Activated T-helper 17 cell treated with anti-CD3 and anti-CD28 coated beads, Interleukin-2, amount 50 U/mL, for 72 hours (primary cell): ENCODE results near the gene CYP2A6. TPM values are rescaled to one million over a fixed set of nuclear protein-coding genes. Genes with fewer than 3 reads are reported as not detected.

Experiments used
- ATAC-seq: fragments of 150-1000 bp; cut with Tn5 transposase; replicated peaks from 2 replicates; pipeline ENCODE4 v1.10.0; 2021; ENCODE audit warnings: mild to moderate bottlenecking, moderate library complexity
- H3K27ac Mint-ChIP-seq: one replicate; pipeline ENCODE4 v1.8.0; 2022; ENCODE audit warnings: mixed read lengths
- H3K27me3 Mint-ChIP-seq: one replicate; pipeline ENCODE4 v1.8.0; 2022; ENCODE audit warnings: mixed read lengths
- H3K36me3 Mint-ChIP-seq: one replicate; pipeline ENCODE4 v1.8.0; 2022; ENCODE audit warnings: low read depth, mild to moderate bottlenecking, mixed read lengths
- H3K4me1 Mint-ChIP-seq: one replicate; pipeline ENCODE4 v1.8.0; 2022; ENCODE audit warnings: mixed read lengths
- H3K4me3 Mint-ChIP-seq: one replicate; pipeline ENCODE4 v1.8.0; 2022; ENCODE audit warnings: mild to moderate bottlenecking, mixed read lengths
- H3K9me3 Mint-ChIP-seq: one replicate; pipeline ENCODE4 v1.8.0; 2022; ENCODE audit warnings: mixed read lengths
- total RNA-seq, 2 donors: library from RNA; stranded (reverse); gene quantifications; one replicate each; pipeline ENCODE4 v1.2.3, GENCODE V29; 2022

Gene CYP2A6
- total RNA-seq, 2 donors from 2014 or later = not detected

DNA sequence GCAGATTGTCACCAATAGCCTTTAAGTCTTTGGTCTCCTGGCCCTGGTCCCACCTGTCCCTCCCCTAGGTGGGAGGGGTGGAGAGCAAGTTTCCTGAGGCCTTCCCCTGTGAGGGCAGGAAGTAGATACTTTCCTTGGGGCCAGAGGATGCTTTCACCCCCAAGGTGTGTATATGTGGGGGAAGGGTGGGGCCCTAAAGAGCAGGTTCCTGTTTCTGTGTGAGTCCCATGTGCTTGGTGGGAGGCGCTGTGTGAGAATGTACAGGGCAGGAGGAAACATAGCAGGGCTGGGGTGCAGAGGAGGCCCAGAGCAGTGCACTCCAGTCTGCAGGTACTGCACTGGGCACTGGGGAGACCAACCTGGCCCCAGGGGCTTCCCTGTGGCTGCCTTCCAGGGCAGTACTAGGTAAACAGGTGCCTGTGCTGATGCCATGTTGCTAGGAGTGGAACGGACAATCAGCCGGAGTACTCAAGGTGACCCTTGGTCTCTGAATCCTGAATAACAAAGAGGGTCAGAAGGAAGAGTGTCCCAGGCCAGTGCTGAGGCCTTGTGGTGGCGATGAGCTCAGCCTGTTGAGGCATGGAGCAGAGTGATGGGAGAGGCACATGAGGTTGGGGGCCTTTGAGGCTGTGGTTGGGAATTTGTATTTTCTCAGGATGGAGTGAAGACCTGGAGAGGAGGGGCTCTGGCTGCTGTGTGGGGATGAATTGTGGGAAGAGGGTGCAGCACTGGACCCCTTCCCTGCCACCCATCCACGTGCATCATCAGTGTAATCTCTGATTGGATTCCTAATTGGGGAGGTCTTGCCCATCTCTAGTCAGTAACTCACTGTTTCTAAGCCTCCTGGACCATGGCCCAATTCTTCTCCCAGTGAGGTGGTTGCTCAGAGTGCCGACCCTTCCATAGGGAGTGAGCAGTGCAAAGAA, 46.1 kb downstream of the CYP2A6 start:
- Mint-ChIP-seq H3K4me3 (peak overlapping the region; percentile 94), H3K9me3 (no peaks in the 10 kb centered on the region), H3K27ac (peak overlapping the region; percentile 89), H3K27me3 (no peaks in the 10 kb centered on the region), H3K36me3 (peaks cover 90% of the 10 kb centered on the region), H3K4me1 (peaks cover 62% of the 10 kb centered on the region)
- ATAC-seq = peak; percentile 10

DNA sequence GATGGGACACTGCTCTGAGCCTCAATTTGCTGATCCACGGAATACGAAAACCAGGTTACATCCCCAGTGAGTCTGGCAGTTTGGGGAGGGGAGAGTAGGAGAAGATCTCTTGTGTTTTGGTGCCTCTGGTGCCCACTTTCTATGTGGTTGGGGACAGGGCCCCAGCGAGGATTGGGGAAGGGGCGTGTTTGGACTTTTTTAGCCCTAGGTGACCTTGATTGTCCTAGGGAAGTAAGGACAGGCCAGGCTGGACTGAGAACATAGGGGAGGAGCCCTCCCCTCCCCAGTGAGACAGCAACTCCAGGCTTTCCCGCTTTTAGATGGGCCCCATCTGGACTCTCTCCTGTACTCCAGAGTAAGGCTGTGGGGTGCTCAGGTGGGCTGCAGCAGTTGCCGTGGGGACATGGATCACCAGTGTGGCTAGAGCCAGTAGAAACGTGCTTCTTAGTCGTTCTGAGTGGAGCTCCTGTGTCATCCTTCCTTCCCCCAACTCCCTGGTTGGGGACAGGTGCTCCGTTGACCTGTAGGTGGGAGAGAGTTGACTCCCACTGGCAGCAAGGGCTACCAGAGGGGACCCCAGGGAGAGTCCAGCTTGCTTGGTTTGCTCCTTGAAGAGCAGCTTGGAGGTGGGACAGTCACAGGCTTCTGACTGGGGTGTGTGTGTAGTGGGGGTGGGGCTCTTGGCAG, 46.9 kb downstream of the CYP2A6 start:
- Mint-ChIP-seq H3K27ac (peak overlapping the region; percentile 89), H3K4me1 (peaks cover 64% of the 10 kb centered on the region), H3K4me3 (peak overlapping the region; percentile 94), H3K27me3 (no peaks in the 10 kb centered on the region), H3K9me3 (no peaks in the 10 kb centered on the region), H3K36me3 (peaks cover 87% of the 10 kb centered on the region)
- no peak for ATAC-seq

DNA sequence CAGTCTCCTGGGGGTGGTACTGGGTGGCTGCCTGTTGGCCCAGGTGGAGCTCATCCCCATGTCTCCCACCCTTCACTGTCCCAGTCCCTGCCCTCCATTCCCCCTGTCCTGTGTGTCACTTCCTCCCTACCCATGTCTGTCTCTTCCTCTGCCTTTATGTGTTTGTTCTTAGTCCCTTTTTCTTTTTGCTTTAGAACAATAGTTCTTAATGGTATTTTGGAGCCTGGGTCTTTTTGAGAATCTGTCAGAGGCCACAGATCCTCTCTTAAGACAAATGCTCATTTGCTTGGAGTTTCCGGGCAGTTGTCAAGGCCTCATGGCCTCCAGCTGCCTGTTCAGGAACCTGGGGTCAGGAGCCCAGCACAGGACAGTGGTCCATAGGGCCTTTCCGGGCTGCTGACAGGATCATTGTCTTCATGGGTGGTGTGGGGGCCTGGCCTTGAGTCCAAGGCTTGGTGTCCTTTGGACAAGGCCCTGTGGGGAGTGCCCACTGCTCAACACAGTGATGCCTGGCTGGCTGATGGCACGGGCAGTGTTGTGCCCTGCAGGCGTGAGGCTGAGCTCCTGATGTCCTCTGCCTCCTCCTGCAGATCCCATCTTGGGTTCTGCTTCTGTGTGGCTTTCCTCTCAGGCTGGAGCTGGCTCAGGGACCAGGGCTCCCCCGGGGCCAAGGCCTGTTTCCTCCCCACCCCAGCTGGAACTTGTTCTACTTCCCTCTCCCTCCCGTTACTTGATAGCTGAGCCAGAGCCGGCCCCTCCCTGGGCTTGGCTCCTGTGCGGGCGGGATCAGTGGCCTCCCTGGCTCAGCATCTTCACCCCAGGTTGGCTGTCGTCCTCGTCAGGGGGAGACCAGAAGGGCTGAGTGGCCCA, 47.7 kb downstream of the CYP2A6 start:
- ATAC-seq = no peak
- H3K27ac Mint-ChIP-seq = peak overlapping the region; percentile 89
- no peaks in the 10 kb centered on the region for H3K27me3 Mint-ChIP-seq
- H3K9me3 Mint-ChIP-seq = no peaks in the 10 kb centered on the region
- H3K4me1 Mint-ChIP-seq = peaks cover 64% of the 10 kb centered on the region
- peak overlapping the region; percentile 94 for H3K4me3 Mint-ChIP-seq
- peaks cover 80% of the 10 kb centered on the region for H3K36me3 Mint-ChIP-seq

DNA sequence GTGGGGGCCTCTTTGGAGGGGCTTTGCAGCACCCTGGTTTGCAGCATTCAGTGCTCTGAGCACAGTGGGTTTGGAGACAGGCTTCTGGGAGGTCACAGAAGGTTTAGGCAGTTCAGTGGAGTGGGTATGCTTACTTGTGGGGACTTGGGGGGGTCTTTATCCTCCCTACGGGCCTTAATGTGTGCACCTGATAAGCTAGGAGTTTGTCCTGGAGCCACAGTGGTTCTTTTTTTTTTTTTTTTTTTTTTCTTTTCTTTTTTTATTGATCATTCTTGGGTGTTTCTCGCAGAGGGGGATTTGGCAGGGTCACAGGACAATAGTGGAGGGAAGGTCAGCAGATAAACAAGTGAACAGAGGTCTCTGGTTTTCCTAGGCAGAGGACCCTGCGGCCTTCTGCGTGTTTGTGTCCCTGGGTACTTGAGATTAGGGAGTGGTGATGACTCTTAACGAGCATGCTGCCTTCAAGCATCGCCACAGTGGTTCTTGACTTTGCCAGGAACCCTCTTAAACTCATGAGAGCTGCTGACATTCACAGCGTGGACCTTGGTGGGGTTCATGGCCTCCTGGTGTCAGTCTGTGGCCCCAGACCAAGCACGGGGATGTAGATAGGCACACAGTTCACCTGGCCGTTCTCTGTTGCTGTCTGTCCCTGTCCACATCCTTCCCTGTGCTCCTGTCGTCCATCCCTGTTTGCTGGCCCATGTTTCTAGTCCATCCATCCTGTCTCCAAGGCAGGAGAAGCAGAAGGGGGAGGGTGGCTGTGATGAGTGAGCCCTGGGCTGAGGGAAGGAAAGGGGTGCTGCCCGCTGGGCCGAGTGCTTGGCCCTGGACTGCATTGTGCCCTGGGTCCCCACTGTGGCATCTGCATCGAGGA, 48.6 kb downstream of the CYP2A6 start:
- H3K9me3 Mint-ChIP-seq = no peaks in the 10 kb centered on the region
- peaks cover 71% of the 10 kb centered on the region for H3K36me3 Mint-ChIP-seq
- peak overlapping the region; percentile 89 for H3K27ac Mint-ChIP-seq
- no peak for ATAC-seq
- peaks cover 62% of the 10 kb centered on the region for H3K4me1 Mint-ChIP-seq
- peak overlapping the region; percentile 94 for H3K4me3 Mint-ChIP-seq
- no peaks in the 10 kb centered on the region for H3K27me3 Mint-ChIP-seq

DNA sequence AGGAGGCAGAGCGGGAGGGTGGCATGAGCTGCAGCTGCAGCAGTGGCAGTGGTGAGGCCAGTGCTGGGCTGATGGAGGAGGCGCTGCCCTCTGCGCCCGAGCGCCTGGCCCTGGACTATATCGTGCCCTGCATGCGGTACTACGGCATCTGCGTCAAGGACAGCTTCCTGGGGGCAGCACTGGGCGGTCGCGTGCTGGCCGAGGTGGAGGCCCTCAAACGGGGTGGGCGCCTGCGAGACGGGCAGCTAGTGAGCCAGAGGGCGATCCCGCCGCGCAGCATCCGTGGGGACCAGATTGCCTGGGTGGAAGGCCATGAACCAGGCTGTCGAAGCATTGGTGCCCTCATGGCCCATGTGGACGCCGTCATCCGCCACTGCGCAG, 49.3 kb downstream of the CYP2A6 start:
- H3K36me3 Mint-ChIP-seq = peaks cover 65% of the 10 kb centered on the region
- no peaks in the 10 kb centered on the region for H3K9me3 Mint-ChIP-seq
- ATAC-seq = no peak
- H3K4me1 Mint-ChIP-seq = peaks cover 56% of the 10 kb centered on the region
- peak overlapping the region; percentile 92 for H3K27ac Mint-ChIP-seq
- peak overlapping the region; percentile 94 for H3K4me3 Mint-ChIP-seq
- no peaks in the 10 kb centered on the region for H3K27me3 Mint-ChIP-seq

DNA sequence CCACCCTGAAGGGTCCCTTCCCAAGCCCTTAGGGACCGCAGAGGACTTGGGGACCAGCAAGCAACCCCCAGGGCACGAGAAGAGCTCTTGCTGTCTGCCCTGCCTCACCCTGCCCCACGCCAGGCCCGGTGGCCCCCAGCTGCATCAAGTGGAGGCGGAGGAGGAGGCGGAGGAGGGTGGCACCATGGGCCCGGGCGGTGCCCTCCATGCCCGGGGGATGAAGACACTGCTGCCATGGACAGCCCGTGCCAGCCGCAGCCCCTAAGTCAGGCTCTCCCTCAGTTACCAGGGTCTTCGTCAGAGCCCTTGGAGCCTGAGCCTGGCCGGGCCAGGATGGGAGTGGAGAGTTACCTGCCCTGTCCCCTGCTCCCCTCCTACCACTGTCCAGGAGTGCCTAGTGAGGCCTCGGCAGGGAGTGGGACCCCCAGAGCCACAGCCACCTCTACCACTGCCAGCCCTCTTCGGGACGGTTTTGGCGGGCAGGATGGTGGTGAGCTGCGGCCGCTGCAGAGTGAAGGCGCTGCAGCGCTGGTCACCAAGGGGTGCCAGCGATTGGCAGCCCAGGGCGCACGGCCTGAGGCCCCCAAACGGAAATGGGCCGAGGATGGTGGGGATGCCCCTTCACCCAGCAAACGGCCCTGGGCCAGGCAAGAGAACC, 49.8 kb downstream of the CYP2A6 start:
- H3K27ac Mint-ChIP-seq = peak overlapping the region; percentile 92
- no peaks in the 10 kb centered on the region for H3K27me3 Mint-ChIP-seq
- no peak for ATAC-seq
- H3K9me3 Mint-ChIP-seq = no peaks in the 10 kb centered on the region
- H3K36me3 Mint-ChIP-seq = peaks cover 65% of the 10 kb centered on the region
- peak overlapping the region; percentile 94 for H3K4me3 Mint-ChIP-seq
- H3K4me1 Mint-ChIP-seq = peaks cover 53% of the 10 kb centered on the region

DNA sequence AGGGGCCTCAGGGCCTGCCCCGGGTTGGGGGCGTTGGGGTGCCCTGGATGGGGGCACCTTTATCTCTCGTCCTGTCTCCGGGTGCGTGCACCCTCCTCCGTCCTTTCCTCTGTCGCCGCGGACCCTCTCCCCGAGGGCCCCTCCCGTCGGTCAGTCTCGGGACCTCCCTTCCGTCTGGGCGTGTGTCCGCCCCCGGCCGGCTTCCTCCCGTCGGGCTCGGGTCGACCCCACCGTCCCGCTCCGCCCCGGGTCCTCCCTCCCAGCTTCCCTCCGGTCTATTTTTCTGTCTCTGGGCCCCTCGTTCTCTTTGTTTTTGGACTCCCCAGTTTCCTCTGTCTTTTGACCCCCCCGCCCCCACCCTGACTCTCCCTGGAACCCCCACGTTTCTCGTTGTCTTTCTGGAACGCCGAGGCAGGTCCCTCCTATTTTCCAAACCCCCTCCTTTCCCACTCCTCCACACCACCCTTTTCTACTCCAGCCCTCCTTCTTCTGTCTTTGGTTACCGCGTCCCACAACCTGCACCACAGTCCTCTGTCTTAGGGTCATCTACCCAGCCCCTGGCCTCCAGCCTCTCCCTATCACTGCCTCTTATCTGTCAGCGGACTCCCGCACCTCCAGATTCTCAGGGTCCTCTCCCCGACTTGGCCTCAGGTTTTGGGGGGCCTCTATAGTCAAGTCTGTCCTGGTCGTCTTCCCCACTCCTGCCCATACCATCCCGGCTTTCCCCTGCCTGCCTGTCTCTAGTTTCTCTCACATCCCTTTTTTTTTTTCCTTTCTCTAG, 50.5 kb downstream of the CYP2A6 start:
- Mint-ChIP-seq H3K27ac (peak overlapping the region; percentile 92), H3K27me3 (no peaks in the 10 kb centered on the region), H3K4me3 (peak overlapping the region; percentile 94), H3K9me3 (no peaks in the 10 kb centered on the region), H3K36me3 (peaks cover 58% of the 10 kb centered on the region), H3K4me1 (peaks cover 46% of the 10 kb centered on the region)
- no peak for ATAC-seq

DNA sequence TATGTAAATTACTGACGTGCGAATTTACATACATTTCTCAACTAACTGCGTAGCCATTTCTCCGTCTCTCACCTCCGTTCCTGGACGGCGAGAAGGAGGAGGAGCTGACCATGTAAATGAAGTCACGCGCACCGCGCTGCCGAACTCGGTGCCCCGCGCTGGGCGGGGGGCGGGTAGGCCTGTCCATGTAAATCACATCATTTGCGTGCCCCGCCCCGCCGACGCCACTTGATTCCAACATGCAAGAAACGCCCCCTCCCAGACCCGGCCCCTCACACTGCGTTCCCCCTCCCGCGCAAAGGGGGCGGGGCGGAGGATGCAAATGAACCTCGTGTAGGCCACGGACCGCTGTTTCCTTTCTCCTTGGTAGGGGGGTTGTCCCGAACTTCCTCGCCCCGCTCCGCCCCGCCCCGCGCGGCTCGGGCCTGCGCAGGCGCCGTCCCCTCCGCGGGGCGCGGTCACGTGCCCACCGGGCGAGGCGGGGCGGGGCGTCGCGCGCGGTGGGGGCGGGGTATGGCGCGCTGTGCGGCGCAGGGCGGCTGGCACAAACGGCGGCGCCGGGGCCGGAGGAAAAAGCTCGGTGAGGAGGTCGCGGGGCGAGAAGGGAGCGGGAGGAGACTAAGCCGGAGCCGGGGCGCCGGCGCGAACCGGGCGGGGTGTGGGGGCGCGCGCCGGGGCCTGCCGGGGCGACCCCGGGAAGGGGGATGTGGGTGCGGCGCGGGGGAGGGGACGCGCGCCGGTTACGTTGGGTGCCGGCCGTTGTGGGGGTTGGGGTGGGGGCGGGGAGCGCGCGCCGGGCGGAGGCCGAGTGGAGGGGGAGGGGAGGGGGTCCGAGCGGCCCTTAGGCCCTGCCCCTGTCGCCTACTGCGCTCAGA, 51.3 kb downstream of the CYP2A6 start, which contains the start of gene EGLN2:
TSS of gene EGLN2 (plus strand) at position 509 of the 875 bp plus-strand sequence. CDS start 1,382 bp downstream, outside the sequence.
- Mint-ChIP-seq H3K9me3 (no peaks in the 10 kb centered on the region), H3K4me1 (peaks cover 38% of the 10 kb centered on the region), H3K27me3 (no peaks in the 10 kb centered on the region), H3K36me3 (peaks cover 50% of the 10 kb centered on the region), H3K4me3 (peak within 1 kb of the TSS; percentile 94), H3K27ac (peak within 1 kb of the TSS; percentile 95)
- peak; percentile 87 for ATAC-seq

DNA sequence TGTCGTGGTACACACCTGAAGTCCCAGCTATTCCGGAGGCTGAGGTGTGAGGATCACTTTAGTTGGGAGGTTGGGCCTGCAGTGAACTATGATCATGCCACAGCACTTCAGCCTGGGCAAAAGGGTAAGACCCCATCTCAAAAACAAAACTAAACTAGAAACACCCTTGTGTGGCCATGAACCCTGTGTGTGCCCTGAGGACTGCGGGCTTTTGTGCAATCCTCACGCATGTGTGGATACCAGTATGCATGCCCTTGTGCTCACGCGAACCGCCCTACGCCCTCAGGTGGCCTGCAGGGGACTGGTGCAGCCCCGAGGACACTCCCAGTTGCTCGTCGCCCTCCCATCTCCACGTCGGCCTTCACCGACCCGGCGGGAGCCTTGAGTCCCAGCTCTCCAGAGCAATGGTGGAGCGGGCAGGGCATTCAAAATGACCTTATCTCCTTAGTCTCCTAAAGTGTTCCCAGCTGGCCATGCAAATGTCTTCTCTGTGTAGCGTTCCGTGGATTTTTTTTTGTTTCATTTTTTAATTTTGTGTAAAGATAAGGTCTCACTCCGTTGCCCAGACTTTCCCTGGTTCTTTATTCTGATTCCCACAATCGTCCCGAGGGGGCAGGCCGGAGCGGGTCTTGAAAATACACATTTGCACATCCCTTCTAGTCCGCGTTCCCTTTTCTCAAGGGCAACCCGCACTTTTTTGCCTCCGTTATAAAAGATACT, 52.1 kb downstream of the CYP2A6 start:
- peak; percentile 54 for ATAC-seq
- peaks cover 30% of the 10 kb centered on the region for H3K4me1 Mint-ChIP-seq
- H3K4me3 Mint-ChIP-seq = peak overlapping the region; percentile 94
- no peaks in the 10 kb centered on the region for H3K27me3 Mint-ChIP-seq
- no peaks in the 10 kb centered on the region for H3K9me3 Mint-ChIP-seq
- peaks cover 42% of the 10 kb centered on the region for H3K36me3 Mint-ChIP-seq
- peak overlapping the region; percentile 95 for H3K27ac Mint-ChIP-seq

DNA sequence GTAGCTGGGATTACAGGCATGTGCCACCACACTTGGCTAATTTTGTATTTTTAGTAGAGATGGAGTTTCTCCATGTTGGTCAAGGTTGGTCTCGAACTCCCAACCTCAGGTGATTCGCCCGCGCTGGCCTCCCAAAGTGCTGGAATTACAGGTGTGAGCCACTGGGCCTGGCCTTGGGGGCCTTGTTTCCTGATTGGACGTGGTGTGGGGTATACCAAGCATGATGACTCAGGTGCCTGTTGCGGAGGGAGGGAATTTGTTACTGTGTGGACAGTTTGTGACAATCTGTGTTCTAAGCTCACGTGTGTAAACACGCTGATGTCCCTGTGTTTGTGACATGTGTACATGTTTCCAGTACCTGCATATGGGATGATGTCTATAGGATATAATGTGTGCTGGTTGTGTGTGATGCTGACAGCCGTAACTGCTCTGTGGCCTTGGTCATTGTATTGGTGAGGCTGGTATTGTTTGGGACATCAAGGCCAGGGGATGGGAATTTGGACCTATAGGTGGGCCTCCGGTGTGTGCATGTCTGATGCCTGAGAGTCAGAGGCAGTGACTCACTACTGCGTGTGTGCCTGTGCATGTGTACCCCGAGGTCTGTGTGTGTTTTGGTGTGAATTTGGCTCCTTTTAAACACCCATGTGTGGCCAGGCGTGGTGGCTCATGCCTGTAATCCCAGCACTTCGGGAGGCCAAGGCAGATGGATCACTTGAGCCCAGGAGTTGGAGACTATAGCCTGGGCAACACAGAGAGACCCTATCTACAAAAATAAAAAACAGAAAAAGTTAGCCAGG, 52.9 kb downstream of the CYP2A6 start:
- H3K9me3 Mint-ChIP-seq = no peaks in the 10 kb centered on the region
- peaks cover 40% of the 10 kb centered on the region for H3K36me3 Mint-ChIP-seq
- H3K4me1 Mint-ChIP-seq = peaks cover 25% of the 10 kb centered on the region
- H3K27me3 Mint-ChIP-seq = no peaks in the 10 kb centered on the region
- peak overlapping the region; percentile 94 for H3K4me3 Mint-ChIP-seq
- no peak for ATAC-seq
- H3K27ac Mint-ChIP-seq = peak overlapping the region; percentile 78
